T-helper 17 cell (primary cell): Measurements from ENCODE around the gene PEF1. TPM values are rescaled to one million over a fixed set of nuclear protein-coding genes. Genes with fewer than 3 reads are reported as not detected.

Source experiments
- ATAC-seq: fragments of 150-1000 bp; cut with Tn5 transposase; 2 replicates; pipeline ENCODE4 v1.10.0; 2021; ENCODE audit warnings: mild to moderate bottlenecking, moderate library complexity
- DNase-seq, 3 donors: peaks; one replicate each; pipeline versions ENCODE4 v3.0.0 to v3.0.0-alpha.2; 2020 to 2021
- H3K9me3 ChIP-seq: one replicate; pipeline ENCODE4 v1.7.0; 2013; ENCODE audit warnings: low read length, mild to moderate bottlenecking; ENCODE audit not compliant: control insufficient read depth, poor library complexity, severe bottlenecking
- H3K27ac Mint-ChIP-seq: one replicate; pipeline ENCODE4 v1.8.0; 2022; ENCODE audit warnings: mild to moderate bottlenecking, moderate library complexity, mixed read lengths
- H3K27me3 Mint-ChIP-seq: one replicate; pipeline ENCODE4 v1.8.0; 2022; ENCODE audit warnings: mixed read lengths
- H3K36me3 Mint-ChIP-seq: one replicate; pipeline ENCODE4 v1.8.0; 2022; ENCODE audit warnings: low read depth, mixed read lengths
- H3K4me1 Mint-ChIP-seq: one replicate; pipeline ENCODE4 v1.8.0; 2022; ENCODE audit warnings: mild to moderate bottlenecking, mixed read lengths
- H3K4me3 Mint-ChIP-seq: one replicate; pipeline ENCODE4 v1.8.0; 2022; ENCODE audit warnings: mild to moderate bottlenecking, moderate library complexity, mixed read lengths
- total RNA-seq, 4 donors: library from RNA in 2 of 4; stranded (reverse) in 2 of 4; gene quantifications; one replicate each; pipeline ENCODE4 v1.2.3 and lab custom pipeline; 2022 to 2026

The PEF1 gene
- total RNA-seq, 2 donors from 2014 or later = 44.0 to 47.6 TPM

- no peak overlapping the region for H3K4me3 Mint-ChIP-seq
Observed at GRCh38 chr1:31627301-31627929, 17.3 kb downstream of the PEF1 start.

GRCh38 chr1:31626223-31627207, 18.2 kb downstream of the PEF1 start:
- Mint-ChIP-seq H3K4me3 (no peak overlapping the region), H3K27me3 (no peaks in the 10 kb centered on the region), H3K27ac (peak overlapping the region; percentile 14), H3K36me3 (peaks cover 5% of the 10 kb centered on the region), H3K4me1 (peaks cover 15% of the 10 kb centered on the region)
- DNase-seq = no peak
- H3K9me3 ChIP-seq = no peaks in the 10 kb centered on the region
- ATAC-seq = no peak

More at GRCh38 chr1:31627301-31627929, 17.3 kb downstream of the PEF1 start:
- no peaks in the 10 kb centered on the region for H3K9me3 ChIP-seq
- Mint-ChIP-seq H3K4me1 (peaks cover 15% of the 10 kb centered on the region), H3K27ac (no peak overlapping the region), H3K36me3 (peaks cover 5% of the 10 kb centered on the region), H3K27me3 (no peaks in the 10 kb centered on the region)
- ATAC-seq (no peak), DNase-seq (no peak)

GRCh38 chr1:31625561-31626222, 19.0 kb downstream of the PEF1 start:
- Mint-ChIP-seq H3K4me3 (no peak overlapping the region), H3K27me3 (no peaks in the 10 kb centered on the region), H3K27ac (no peak overlapping the region), H3K4me1 (peaks cover 15% of the 10 kb centered on the region), H3K36me3 (peaks cover 5% of the 10 kb centered on the region)
- ATAC-seq = no peak
- no peaks in the 10 kb centered on the region for H3K9me3 ChIP-seq
- no peak for DNase-seq

- H3K4me3 Mint-ChIP-seq = no peak overlapping the region
- no peak overlapping the region for H3K27ac Mint-ChIP-seq
- no peak for DNase-seq
- peaks cover 2% of the 10 kb centered on the region for H3K27me3 Mint-ChIP-seq
- H3K9me3 ChIP-seq = no peaks in the 10 kb centered on the region
- peaks cover 15% of the 10 kb centered on the region for H3K4me1 Mint-ChIP-seq
- ATAC-seq = no peak
- H3K36me3 Mint-ChIP-seq = no peaks in the 10 kb centered on the region
Observed at GRCh38 chr1:31624731-31625514, 19.8 kb downstream of the PEF1 start.

- ATAC-seq (no peak), DNase-seq (no peak)
- peaks cover 15% of the 10 kb centered on the region for H3K4me1 Mint-ChIP-seq
- no peak overlapping the region for H3K4me3 Mint-ChIP-seq
- H3K9me3 ChIP-seq = no peaks in the 10 kb centered on the region
- peaks cover 8% of the 10 kb centered on the region for H3K27me3 Mint-ChIP-seq
- H3K36me3 Mint-ChIP-seq = no peaks in the 10 kb centered on the region
- peak overlapping the region; percentile 14 for H3K27ac Mint-ChIP-seq
Observed at GRCh38 chr1:31624309-31624708, 20.4 kb downstream of the PEF1 start.

- peak overlapping the region; percentile 14 for H3K27ac Mint-ChIP-seq
- H3K4me3 Mint-ChIP-seq = no peak overlapping the region
Observed at GRCh38 chr1:31623365-31623764, 21.3 kb downstream of the PEF1 start.

GRCh38 chr1:31621847-31622730, 22.6 kb downstream of the PEF1 start:
- Mint-ChIP-seq H3K4me3 (no peak overlapping the region), H3K4me1 (peaks cover 14% of the 10 kb centered on the region), H3K27me3 (peaks cover 21% of the 10 kb centered on the region), H3K27ac (no peak overlapping the region), H3K36me3 (peaks cover 3% of the 10 kb centered on the region)
- H3K9me3 ChIP-seq = no peaks in the 10 kb centered on the region
- ATAC-seq (no peak), DNase-seq (no peak)

More at GRCh38 chr1:31623365-31623764, 21.3 kb downstream of the PEF1 start:
- H3K36me3 Mint-ChIP-seq = no peaks in the 10 kb centered on the region
- DNase-seq (no peak), ATAC-seq (no peak)
- H3K9me3 ChIP-seq = no peaks in the 10 kb centered on the region
- H3K4me1 Mint-ChIP-seq = peaks cover 15% of the 10 kb centered on the region
- peaks cover 18% of the 10 kb centered on the region for H3K27me3 Mint-ChIP-seq

- Mint-ChIP-seq H3K4me3 (no peak overlapping the region), H3K27me3 (peaks cover 27% of the 10 kb centered on the region), H3K27ac (no peak overlapping the region), H3K36me3 (peaks cover 3% of the 10 kb centered on the region), H3K4me1 (peaks cover 14% of the 10 kb centered on the region)
- DNase-seq (no peak), ATAC-seq (no peak)
- H3K9me3 ChIP-seq = no peaks in the 10 kb centered on the region
Observed at GRCh38 chr1:31621498-31621820, 23.2 kb downstream of the PEF1 start.

GRCh38 chr1:31620631-31621497, 23.8 kb downstream of the PEF1 start:
- no peak for ATAC-seq
- no peak for DNase-seq

GRCh38 chr1:31618916-31619846, 25.5 kb downstream of the PEF1 start:
- Mint-ChIP-seq H3K27me3 (peaks cover 39% of the 10 kb centered on the region), H3K4me3 (peak overlapping the region; percentile 41), H3K4me1 (peaks cover 11% of the 10 kb centered on the region), H3K27ac (peak overlapping the region; percentile 9), H3K36me3 (peaks cover 9% of the 10 kb centered on the region)
- DNase-seq = no peak
- H3K9me3 ChIP-seq = no peaks in the 10 kb centered on the region
- ATAC-seq = no peak

More at GRCh38 chr1:31620631-31621497, 23.8 kb downstream of the PEF1 start:
- Mint-ChIP-seq H3K4me1 (peaks cover 15% of the 10 kb centered on the region), H3K27me3 (peaks cover 33% of the 10 kb centered on the region), H3K36me3 (peaks cover 6% of the 10 kb centered on the region), H3K27ac (no peak overlapping the region), H3K4me3 (no peak overlapping the region)
- no peaks in the 10 kb centered on the region for H3K9me3 ChIP-seq
